H1 (cell line): ENCODE results near the gene SLC23A3. TPM values are rescaled to one million over a fixed set of nuclear protein-coding genes. Genes with fewer than 3 reads are reported as not detected.
A peak's percentile ranks its signal among the peaks of the same experiment; 100 is the strongest.

ENCODE experiments used
- CTCF ChIA-PET: fragments of 300-600 bp; sonication (Branson Sonifier 250); formaldehyde crosslinking; loops from one replicate; lab custom pipeline; 2021; ENCODE audit not compliant: partially characterized antibody; lab: Charles Lee
- POLR2A ChIA-PET: fragments of 300-600 bp; sonication (Branson Sonifier 250); formaldehyde crosslinking; loops from one replicate; lab custom pipeline; 2021; ENCODE audit warnings: inconsistent platforms; ENCODE audit not compliant: partially characterized antibody; lab: Charles Lee
- DNase-seq, 2 experiments: peaks; one replicate each; pipeline versions ENCODE4 v3.0.0 to v3.0.0-alpha.2; 2010 to 2022; ENCODE audit warnings: low spot score in 2 of 2, low read depth in 1 of 2, mixed read lengths in 1 of 2
- FAIRE-seq: peaks from 2 replicates; lab custom pipeline; 2011; peaks lifted over from hg19 to GRCh38; lab: Jason Lieb, UNC
- H2AFZ ChIP-seq: 2 replicates; pipeline ENCODE4 v1.8.1; 2012; ENCODE audit warnings: low read length, inconsistent platforms
- H2AK5ac ChIP-seq: 2 replicates; pipeline ENCODE4 v1.6.1; 2013; ENCODE audit warnings: low read depth, low read length
- H2BK120ac ChIP-seq: replicated peaks from 2 replicates; pipeline ENCODE3; 2013; ENCODE audit warnings: low read depth, low read length, inconsistent platforms
- H2BK12ac ChIP-seq: 2 replicates; pipeline ENCODE4 v1.6.1; 2013; ENCODE audit warnings: low read depth, low read length
- H2BK15ac ChIP-seq: 2 replicates; pipeline ENCODE4 v1.6.1; 2013; ENCODE audit warnings: low read length
- H2BK20ac ChIP-seq: 2 replicates; pipeline ENCODE4 v1.6.1; 2013; ENCODE audit warnings: low read length
- H2BK5ac ChIP-seq: 2 replicates; pipeline ENCODE4 v1.6.1; 2013; ENCODE audit warnings: low read depth, low read length
- H3K14ac ChIP-seq: 2 replicates; pipeline ENCODE4 v1.6.1; 2013; ENCODE audit warnings: inconsistent platforms; ENCODE audit not compliant: insufficient read length
- H3K18ac ChIP-seq: 2 replicates; pipeline ENCODE4 v1.6.1; 2013; ENCODE audit warnings: low read length; ENCODE audit errors: extremely low read depth
- H3K23ac ChIP-seq: 2 replicates; pipeline ENCODE4 v1.6.1; 2013; ENCODE audit warnings: inconsistent platforms; ENCODE audit not compliant: insufficient read length
- H3K23me2 ChIP-seq: 2 replicates; pipeline ENCODE4 v1.6.1; 2013; ENCODE audit warnings: low read depth, low read length
- H3K27ac ChIP-seq: 2 replicates; pipeline ENCODE4 v1.6.1; 2011; ENCODE audit warnings: low read depth, low read length, inconsistent platforms
- H3K27me3 ChIP-seq, 4 experiments: replicated peaks in 1 of 4; 1 replicate in 1 of 4; 2 replicates in 3 of 4; pipeline versions ENCODE4 v1.6.1 to v1.8.1; 2011 to 2013; ENCODE audit warnings: low read length in 3 of 4, mild to moderate bottlenecking in 3 of 4, inconsistent platforms in 2 of 4, mixed read lengths in 2 of 4, moderate library complexity in 1 of 4; ENCODE audit not compliant: control insufficient read depth in 3 of 4, insufficient read depth in 3 of 4; ENCODE audit errors: extremely low read depth in 1 of 4
- H3K36me3 ChIP-seq, 4 experiments: 2 replicates each; pipeline versions ENCODE4 v1.6.1 to v1.8.1; 2011 to 2013; ENCODE audit warnings: mild to moderate bottlenecking in 4 of 4, low read length in 3 of 4, moderate library complexity in 2 of 4, control low read depth in 1 of 4, inconsistent platforms in 1 of 4; ENCODE audit not compliant: insufficient read depth in 4 of 4, control insufficient read depth in 2 of 4
- H3K4ac ChIP-seq: replicated peaks from 2 replicates; pipeline ENCODE3; 2013; ENCODE audit warnings: low read length, low read depth, mixed read lengths, inconsistent platforms; ENCODE audit not compliant: insufficient read length
- H3K4me1 ChIP-seq, 4 experiments: replicated peaks in 1 of 4; 1 replicate in 1 of 4; 2 replicates in 3 of 4; pipeline versions ENCODE4 v1.6.1 to v1.8.1; 2011 to 2013; ENCODE audit warnings: low read length in 3 of 4, inconsistent platforms in 2 of 4, mixed read lengths in 1 of 4; ENCODE audit not compliant: insufficient read depth in 4 of 4, control insufficient read depth in 3 of 4
- H3K4me2 ChIP-seq, 2 experiments: 2 replicates each; pipeline versions ENCODE4 v1.6.1 to v1.8.1; 2011 to 2013; ENCODE audit warnings: low read depth in 2 of 2, low read length in 2 of 2, control low read depth in 1 of 2, inconsistent platforms in 1 of 2, mild to moderate bottlenecking in 1 of 2; ENCODE audit not compliant: insufficient read depth in 1 of 2
- H3K4me3 ChIP-seq, 4 experiments: fragments of 200-600, 300-600 bp in 1 of 4; sonication (generic), shearing (Covaris generic), sonication (Bioruptor Twin) in 1 of 4; 2 replicates each; pipeline versions ENCODE4 v1.5.1 to v1.8.1; 2011 to 2016; ENCODE audit warnings: low read length in 4 of 4, low read depth in 3 of 4, control low read depth in 2 of 4, inconsistent platforms in 2 of 4, mild to moderate bottlenecking in 2 of 4, mixed read lengths in 1 of 4, moderate library complexity in 1 of 4; ENCODE audit not compliant: insufficient read depth in 2 of 4; ENCODE audit errors: extremely low read depth in 1 of 4
- H3K56ac ChIP-seq: replicated peaks from 2 replicates; pipeline ENCODE3; 2013; ENCODE audit warnings: low read depth, mild to moderate bottlenecking, mixed read lengths, low read length, inconsistent platforms; ENCODE audit not compliant: insufficient read length
- H3K79me1 ChIP-seq: 2 replicates; pipeline ENCODE4 v1.6.1; 2013; ENCODE audit warnings: low read depth, low read length, control low read depth
- H3K79me2 ChIP-seq, 2 experiments: 2 replicates each; pipeline versions ENCODE4 v1.6.1 to v1.8.1; 2012 to 2013; ENCODE audit warnings: low read length in 2 of 2, mild to moderate bottlenecking in 2 of 2, inconsistent platforms in 1 of 2; ENCODE audit not compliant: insufficient read depth in 2 of 2, control insufficient read depth in 1 of 2
- H3K9ac ChIP-seq, 4 experiments: replicated peaks in 1 of 4; 1 replicate in 1 of 4; 2 replicates in 3 of 4; pipeline versions ENCODE4 v1.6.1 to v1.8.1; 2011 to 2013; ENCODE audit warnings: low read depth in 3 of 4, low read length in 3 of 4, control low read depth in 2 of 4, mild to moderate bottlenecking in 2 of 4, moderate library complexity in 2 of 4, inconsistent platforms in 1 of 4; ENCODE audit errors: extremely low read depth in 1 of 4
- H3K9me3 ChIP-seq, 2 experiments: 2 replicates each; pipeline versions ENCODE4 v1.6.1 to v1.8.1; 2012 to 2013; ENCODE audit warnings: mild to moderate bottlenecking in 2 of 2, moderate library complexity in 2 of 2, control low read depth in 1 of 2, inconsistent platforms in 1 of 2, low read depth in 1 of 2, low read length in 1 of 2, mixed read lengths in 1 of 2; ENCODE audit not compliant: insufficient read depth in 2 of 2
- H4K20me1 ChIP-seq, 2 experiments: replicated peaks in 1 of 2; 2 replicates each; pipeline versions ENCODE3 to v1.8.1; 2011 to 2013; ENCODE audit warnings: inconsistent platforms in 2 of 2, low read length in 2 of 2, mild to moderate bottlenecking in 1 of 2; ENCODE audit not compliant: insufficient read depth in 2 of 2, control insufficient read depth in 1 of 2
- H4K5ac ChIP-seq: 2 replicates; pipeline ENCODE4 v1.6.1; 2013; ENCODE audit warnings: low read length, low read depth, mixed read lengths, inconsistent platforms; ENCODE audit not compliant: insufficient read length
- H4K8ac ChIP-seq: 2 replicates; pipeline ENCODE4 v1.8.0; 2013; ENCODE audit warnings: mild to moderate bottlenecking, moderate library complexity, low read length, inconsistent platforms; ENCODE audit not compliant: insufficient read depth; ENCODE audit errors: extremely low read depth
- H4K91ac ChIP-seq: replicated peaks from 2 replicates; pipeline ENCODE3; 2013; ENCODE audit warnings: low read length, mixed read lengths, inconsistent platforms; ENCODE audit not compliant: insufficient read length
- EP300 ChIP-seq, 2 experiments: IDR thresholded peaks; 1 replicate in 1 of 2; 2 replicates in 1 of 2; pipeline ENCODE4 v1.6.1; 2011 to 2012; ENCODE audit warnings: low read depth in 2 of 2, low read length in 2 of 2, mild to moderate bottlenecking in 2 of 2, borderline replicate concordance in 1 of 2, inconsistent platforms in 1 of 2, moderate library complexity in 1 of 2
- JUN ChIP-seq: IDR thresholded peaks from 2 replicates; pipeline ENCODE4 v1.6.1; 2011; ENCODE audit warnings: low read depth, mild to moderate bottlenecking, improper control_type of control experiment, low read length
- KDM1A ChIP-seq: fragments of 200-600, 300-600 bp; sonication (generic); IDR thresholded peaks from 2 replicates; pipeline ENCODE4 v1.7.1; 2016; ENCODE audit warnings: mild to moderate bottlenecking, low read length, borderline replicate concordance
- RBBP5 ChIP-seq: IDR thresholded peaks from 2 replicates; pipeline ENCODE4 v1.7.1; 2012; ENCODE audit warnings: low read depth, mild to moderate bottlenecking, inconsistent platforms, low read length, moderate library complexity, borderline replicate concordance
- WGBS, 2 experiments: shearing (Covaris generic) in 1 of 2; methylation state at CpG; one replicate each; pipeline versions ENCODE4 v1.1.6 to v1.1.7; 2013 to 2015; ENCODE audit warnings: low lambda C conversion rate in 2 of 2, mixed read lengths in 2 of 2, inconsistent platforms in 1 of 2, low coverage in 1 of 2, missing lambda C conversion rate in 1 of 2; ENCODE audit not compliant: insufficient replicate concordance in 2 of 2, insufficient coverage in 1 of 2, insufficient read length in 1 of 2; ENCODE audit errors: extremely low coverage in 1 of 2, missing lambda C conversion rate in 1 of 2; 5-methylcytosine and 5-hydroxymethylcytosine counted together
- polyA plus RNA-seq, 7 experiments: library from polyadenylated mRNA; depleted of rRNA in 3 of 7; stranded (reverse) in 5 of 7; unstranded in 2 of 7; fragments of >200 nt in 5 of 7; fragments of 200-250 nt in 2 of 7; gene quantifications; 1 replicate in 5 of 7; 2 replicates in 1 of 7; 4 replicates in 1 of 7; pipeline versions ENCODE4 v1.2.1 to v1.2.3, GENCODE V29; 2011 to 2013; ENCODE audit warnings: missing spikeins in 2 of 7, mixed read lengths in 2 of 7
- total RNA-seq: library from RNA; stranded (reverse); fragmentation: NEBNext Ultra II Directional; extraction: Animal tissue kit (Norgen Biotek cat#: 25700); gene quantifications from 2 replicates; pipeline ENCODE4 v1.2.1, GENCODE V29; 2021
- TF ChIP-seq, protein P1 (sequence below): IDR thresholded peaks from 2 replicates; pipeline ENCODE4 v1.6.1; 2011; ENCODE audit warnings: low read depth, mild to moderate bottlenecking, low read length; ENCODE audit not compliant: insufficient read depth
- TF ChIP-seq, protein P2 (sequence below): IDR thresholded peaks from 2 replicates; pipeline ENCODE4 v1.6.1; 2012; ENCODE audit warnings: inconsistent platforms
- TF ChIP-seq, protein P3 (sequence below): IDR thresholded peaks from 2 replicates; pipeline ENCODE4 v1.6.1; 2011; ENCODE audit warnings: low read length, improper control_type of control experiment

The SLC23A3 gene
- total and polyA plus RNA-seq, 2 of the 8 experiments (the other 6 are each of a cell fraction or from before 2014, with no cell fraction given) = 0.35 to 0.84 TPM

DNA sequence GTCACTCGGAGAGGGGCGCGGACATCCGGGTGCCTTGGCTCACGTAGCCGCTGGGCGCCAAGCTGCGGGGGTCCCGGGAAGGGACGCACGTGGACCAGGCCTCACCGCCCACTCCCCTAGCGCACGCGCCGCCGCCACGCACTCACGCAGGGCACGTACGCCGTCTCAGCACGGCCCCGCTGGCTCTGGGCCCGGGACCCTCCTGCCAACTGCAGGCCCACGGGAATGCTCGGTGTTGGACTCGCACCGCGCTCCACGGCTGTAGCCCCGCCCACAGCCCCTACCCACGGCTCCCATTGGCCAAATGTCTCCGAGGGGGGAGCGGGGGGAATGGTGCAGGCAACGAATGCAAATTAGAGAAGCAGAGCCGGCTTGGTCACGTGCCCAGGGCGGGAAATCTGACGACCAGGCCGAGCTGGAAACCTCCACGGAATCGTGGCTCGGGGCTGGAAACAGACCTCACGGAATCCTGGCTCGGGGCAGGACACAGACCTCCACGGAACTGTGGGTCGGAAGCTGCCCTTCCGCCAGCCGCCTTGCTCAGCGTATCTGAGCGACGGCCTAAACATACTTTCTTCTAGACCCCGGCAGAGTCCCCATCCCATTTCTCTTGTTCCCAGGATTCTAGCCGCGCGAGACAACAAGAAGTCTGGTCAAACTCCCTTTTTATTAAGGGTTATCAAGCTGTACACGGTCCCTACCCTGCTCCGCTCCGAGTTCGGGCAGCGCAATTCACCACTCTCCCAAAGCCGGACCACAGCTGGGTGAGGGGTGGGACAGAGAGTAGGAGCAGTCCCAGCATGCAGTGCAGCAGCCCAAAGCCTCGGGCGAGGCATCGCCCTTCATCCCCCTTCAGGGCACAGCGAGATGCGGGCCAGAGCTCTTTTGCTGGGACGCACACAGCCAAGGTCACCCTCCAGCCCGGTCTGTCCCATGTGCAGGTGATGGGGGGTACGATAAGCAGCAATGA, 49.2 kb upstream of the SLC23A3 start, which contains the start of gene ABCB6:
Gene ABCB6, minus strand, starts transcription at position 227 of the 970 bp plus-strand sequence. CDS start 285 bp downstream, outside the sequence.
- H2AFZ ChIP-seq = peak within 1 kb of the TSS; percentile 75; the same call in 1 of the 2 replicates
- peak within 1 kb of the TSS; percentile 98 for H3K18ac ChIP-seq
- peak within 1 kb of the TSS; percentile 88 to 96 for H3K4me2 ChIP-seq
- H3K4ac ChIP-seq = peak within 1 kb of the TSS; percentile 99
- CTCF ChIA-PET = interaction anchor here (0.6 to 1.8 kb wide), 12 partner anchors 9 to 281 kb away, joined by 3 to 6 read pairs (median 3); partner anchors contain the start of gene CNPPD1
- peak within 1 kb of the TSS; percentile 74 to 93 (median 88) for H3K9ac ChIP-seq
- POLR2A ChIA-PET = interaction anchor here (0.6 to 14.0 kb wide), 30 partner anchors 8 to 195 kb away, joined by 3 to 190 read pairs (median 4); partner anchors contain the start of genes ANKZF1, ATG9A, CNPPD1 and DNAJB2
- H3K56ac ChIP-seq = peak within 1 kb of the TSS; percentile 93
- H2BK12ac ChIP-seq = peak within 1 kb of the TSS; percentile 90
- peak within 1 kb of the TSS; percentile 95 for H4K8ac ChIP-seq
- peak within 1 kb of the TSS; percentile 76 for H2AK5ac ChIP-seq
- H2BK5ac ChIP-seq = peak within 1 kb of the TSS; percentile 97
- no peak within 1 kb of the TSS for H2BK20ac ChIP-seq
- peak in 1 of 2 experiments; percentile 92 for DNase-seq
- 9% methylated on average over 71 of the region's 71 CpGs; no CpG with 5 or more reads in 1 of the 2 experiments for WGBS, 2 experiments
- H3K4me1 ChIP-seq = peaks cover 0 to 12% (median 6%) of the 10 kb centered on the region in 4 experiments; a peak in 3 of 7 replicates
- H4K20me1 ChIP-seq = peaks cover 0 to 7% of the 10 kb centered on the region in 2 experiments
- H3K4me3 ChIP-seq = peak within 1 kb of the TSS; percentile 66 to 80 (median 75)
- H2BK120ac ChIP-seq = no peak within 1 kb of the TSS
- H3K79me1 ChIP-seq = no peaks in the 10 kb centered on the region
- H2BK15ac ChIP-seq = peak within 1 kb of the TSS; percentile 88; the same call in 1 of the 2 replicates
- peak within 1 kb of the TSS; percentile 83 for H3K14ac ChIP-seq
- peak within 1 kb of the TSS; percentile 100 for H4K91ac ChIP-seq
- H3K27ac ChIP-seq = peak within 1 kb of the TSS; percentile 76; the same call in 1 of the 2 replicates
- H3K23me2 ChIP-seq = peaks cover 14% of the 10 kb centered on the region
- no peaks in the 10 kb centered on the region for H3K79me2 ChIP-seq
- FAIRE-seq = peak; percentile 28
- no peak within 1 kb of the TSS for H3K23ac ChIP-seq
- peak within 1 kb of the TSS; percentile 96 for H4K5ac ChIP-seq
- H3K36me3 ChIP-seq = peaks cover 16 to 44% (median 35%) of the 10 kb centered on the region in 4 experiments; a peak in 7 of 8 replicates
- H3K27me3 ChIP-seq = no peaks in the 10 kb centered on the region; a peak in 1 of 7 replicates
- no peaks in the 10 kb centered on the region for H3K9me3 ChIP-seq
- TF ChIP-seq KDM1A = no peak
- no peak for TF ChIP-seq EP300 (IDR thresholded peaks at IDR 0.05; ENCODE audit: borderline replicate concordance in 1 of 2, low read depth in 2 of 2, low read length in 2 of 2)
- TF ChIP-seq, protein P1, sequence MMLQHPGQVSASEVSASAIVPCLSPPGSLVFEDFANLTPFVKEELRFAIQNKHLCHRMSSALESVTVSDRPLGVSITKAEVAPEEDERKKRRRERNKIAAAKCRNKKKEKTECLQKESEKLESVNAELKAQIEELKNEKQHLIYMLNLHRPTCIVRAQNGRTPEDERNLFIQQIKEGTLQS = peak; percentile 70; the same call in 1 of the 2 replicates
- 0 out of 2 replicates have a peak, but pooled peaks have one; percentile 43 for TF ChIP-seq RBBP5
- TF ChIP-seq JUN = no peak
- TF ChIP-seq, protein P2, sequence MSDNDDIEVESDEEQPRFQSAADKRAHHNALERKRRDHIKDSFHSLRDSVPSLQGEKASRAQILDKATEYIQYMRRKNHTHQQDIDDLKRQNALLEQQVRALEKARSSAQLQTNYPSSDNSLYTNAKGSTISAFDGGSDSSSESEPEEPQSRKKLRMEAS = peak; percentile 97
- TF ChIP-seq, protein P3, sequence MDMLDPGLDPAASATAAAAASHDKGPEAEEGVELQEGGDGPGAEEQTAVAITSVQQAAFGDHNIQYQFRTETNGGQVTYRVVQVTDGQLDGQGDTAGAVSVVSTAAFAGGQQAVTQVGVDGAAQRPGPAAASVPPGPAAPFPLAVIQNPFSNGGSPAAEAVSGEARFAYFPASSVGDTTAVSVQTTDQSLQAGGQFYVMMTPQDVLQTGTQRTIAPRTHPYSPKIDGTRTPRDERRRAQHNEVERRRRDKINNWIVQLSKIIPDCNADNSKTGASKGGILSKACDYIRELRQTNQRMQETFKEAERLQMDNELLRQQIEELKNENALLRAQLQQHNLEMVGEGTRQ = peak; percentile 95
